Stimulated activated CD8-positive, alpha-beta memory T cell treated with anti-CD3 and anti-CD28 coated beads, Interleukin-4, amount 100 ng/mL, for 4 hours (primary cell): ENCODE results near the gene CPE.

ENCODE experiments used
- DNase-seq, 2 donors: peaks; one replicate each; pipeline ENCODE4 v3.0.0-alpha.2; 2020; ENCODE audit warnings: low read depth in 2 of 2, low spot score in 1 of 2

The CPE gene

GRCh38 chr4:165542476-165542875 lies 163.7 kb downstream of the CPE start:
- no peak for DNase-seq
